ENCODE measurements around the gene PTGER3.

GRCh38 chr1:70945676-70946075 is 101.9 kb downstream of the PTGER3 start:
- TF ChIP-seq CTCF (conservative IDR thresholded peaks at IDR 0.05; ENCODE audit: low read depth in 2 of 2): no peak
- no peak for TF ChIP-seq EZH2 (IDR thresholded peaks at IDR 0.05; ENCODE audit: low read depth, unreplicated experiment)
- no peak for TF ChIP-seq EZH2phosphoT487 (IDR thresholded peaks at IDR 0.05; ENCODE audit: unreplicated experiment)
- no peak for TF ChIP-seq POLR2AphosphoS5 (IDR thresholded peaks at IDR 0.05; ENCODE audit: low read depth)
- no peak for TF ChIP-seq ZNF114 (CRISPR knock-in tag; IDR thresholded peaks at IDR 0.05)
- TF ChIP-seq STAT1 (IDR thresholded peaks at IDR 0.05; ENCODE audit: unreplicated experiment): no peak
- no peak for TF ChIP-seq ETS1 (IDR thresholded peaks at IDR 0.05)
- TF ChIP-seq REST (IDR thresholded peaks at IDR 0.05; ENCODE audit: unreplicated experiment): no peak
- no peak for TF ChIP-seq JUNB (IDR thresholded peaks at IDR 0.05; ENCODE audit: unreplicated experiment)
- no peak for TF ChIP-seq CREB1 (CRISPR knock-in tag; IDR thresholded peaks at IDR 0.05; ENCODE audit: low read depth)
- TF ChIP-seq ZNF331 (CRISPR knock-in tag; IDR thresholded peaks at IDR 0.05; ENCODE audit: low read depth): no peak
- no peak for TF ChIP-seq NANOG (IDR thresholded peaks at IDR 0.05; ENCODE audit: borderline replicate concordance)
- TF ChIP-seq ZNF462 (CRISPR knock-in tag; IDR thresholded peaks at IDR 0.05): no peak

All from GM23338 (cell line).